ENCODE results near the gene PHLDA2.

Gene PHLDA2

DNA sequence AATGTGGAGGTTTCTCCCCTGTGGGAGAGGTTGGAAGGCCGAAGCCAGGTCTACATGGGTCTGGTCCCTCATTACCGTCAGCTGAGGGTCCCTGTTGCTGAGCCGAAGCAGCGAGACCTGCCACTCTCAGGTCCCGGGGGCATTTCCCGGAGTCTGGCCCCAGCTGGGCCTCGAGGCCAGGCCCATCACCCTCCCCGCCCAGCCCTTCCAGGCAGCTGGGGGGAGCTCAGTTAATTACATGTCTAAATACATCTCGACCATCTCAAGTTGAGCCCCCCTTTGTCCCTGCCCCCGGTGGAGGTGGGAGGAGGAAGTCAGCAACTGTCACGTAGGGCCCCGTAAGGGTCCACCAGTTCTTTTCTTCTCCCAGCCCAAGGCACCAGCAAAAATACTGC is 47.2 kb downstream of the PHLDA2 start:
- DNase-seq (ENCODE audit: low spot score) = no peak

DNA sequence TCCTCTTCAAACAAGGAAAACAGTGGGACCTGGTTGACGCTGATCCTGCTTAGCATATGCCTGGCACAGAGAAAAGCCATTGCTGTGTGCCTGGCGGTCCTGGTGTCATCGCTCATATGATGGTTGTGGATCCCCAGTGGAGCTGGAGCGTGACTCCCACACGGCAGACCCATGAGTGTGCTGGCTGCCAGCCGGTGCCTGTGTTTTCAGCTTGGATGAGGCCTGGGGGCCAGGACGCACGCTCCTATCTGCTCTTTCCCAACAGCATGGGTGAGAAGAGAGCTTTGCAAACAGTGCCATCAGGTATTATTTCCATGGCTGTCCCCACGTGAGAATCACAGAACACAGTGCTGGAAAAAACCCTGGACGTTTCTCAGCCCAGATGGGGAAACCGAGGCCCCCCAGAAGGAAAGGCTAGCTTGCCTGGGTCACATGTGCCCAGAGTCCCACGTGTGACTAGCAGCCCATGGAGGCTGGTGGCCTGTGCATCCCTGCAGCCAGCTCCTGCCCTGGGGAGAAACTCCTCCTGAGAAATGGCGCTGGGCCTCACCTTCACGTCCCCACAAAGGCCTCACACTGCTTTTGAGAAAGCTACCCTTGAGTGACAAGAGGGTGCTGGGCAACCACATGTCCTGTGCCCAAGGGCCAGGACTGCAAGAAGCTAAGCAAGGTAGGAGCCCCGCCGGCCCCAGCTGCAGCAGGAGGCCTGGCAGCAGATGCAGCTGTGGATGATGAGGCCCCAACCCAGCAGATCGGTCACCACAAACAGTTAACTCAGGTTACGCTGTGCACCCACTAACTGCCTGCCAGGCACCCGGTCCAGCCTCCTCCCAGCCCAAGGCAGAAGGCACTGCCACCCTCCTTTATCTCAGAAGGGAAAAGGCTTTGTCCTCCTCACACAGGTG is 47.9 kb downstream of the PHLDA2 start:
- no peak for DNase-seq (ENCODE audit: low spot score)

DNA sequence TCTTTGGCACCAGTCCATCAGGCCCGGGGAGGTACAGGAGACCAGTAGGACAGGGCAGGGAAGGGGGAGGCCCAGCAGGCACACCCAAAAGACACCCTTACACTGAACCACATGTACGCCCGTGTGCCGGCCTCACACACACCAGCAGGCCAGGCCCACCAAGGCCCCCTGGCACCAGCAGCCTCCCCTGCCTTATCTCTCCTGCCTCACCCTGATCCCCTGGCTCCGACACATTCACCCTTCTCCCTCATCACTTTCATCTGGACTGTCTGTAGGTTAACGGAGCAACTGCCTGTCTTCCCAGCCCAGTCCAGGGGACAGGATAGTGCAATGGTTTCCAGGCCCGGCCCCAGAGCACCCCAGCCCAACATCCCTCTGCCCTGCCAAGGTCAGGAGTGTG is 48.6 kb downstream of the PHLDA2 start:
- no peak for DNase-seq (ENCODE audit: low spot score)

DNA sequence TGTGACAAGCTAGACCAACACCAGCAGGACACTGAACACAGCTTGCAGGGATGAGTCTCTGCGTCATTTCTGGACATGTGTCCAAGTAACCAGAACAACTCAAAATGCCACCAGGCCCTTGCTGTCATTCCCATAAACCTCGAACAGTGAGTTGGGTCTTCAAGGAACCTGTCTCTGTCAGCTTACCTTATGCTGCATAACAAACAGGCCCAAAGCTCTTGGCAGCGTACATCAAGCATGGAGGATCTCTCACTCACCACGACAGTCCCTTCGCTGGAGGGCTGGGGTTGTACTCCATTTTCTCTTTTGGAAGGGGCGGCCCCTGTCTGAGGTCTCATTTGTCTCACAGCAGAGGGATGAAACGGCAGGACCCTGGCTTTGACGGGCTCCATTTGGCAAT is 50.4 kb downstream of the PHLDA2 start:
- DNase-seq (ENCODE audit: low spot score) = no peak
